HepG2 (cell line): Measurements from ENCODE around the gene REPIN1. TPM values are rescaled to one million over a fixed set of nuclear protein-coding genes. Genes with fewer than 3 reads are reported as not detected.
A peak's percentile ranks its signal among the peaks of the same experiment; 100 is the strongest.

Experiments used
- CHD4 ChIP-seq: fragments of 200-600 bp; sonication (generic); IDR thresholded peaks from 2 replicates; pipeline ENCODE4 v1.7.0; 2017; ENCODE audit warnings: mild to moderate bottlenecking, low read length, borderline replicate concordance
- ETV6 ChIP-seq: sonication (generic); formaldehyde crosslinking; conservative IDR thresholded peaks from 2 replicates; pipeline ENCODE4 v1.4.0; 2020; ENCODE audit warnings: missing genetic modification reagents
- FOXA1 ChIP-seq, 2 experiments: fragments of 450-650 bp in 1 of 2; sonication (generic) in 1 of 2; formaldehyde crosslinking in 1 of 2; IDR thresholded peaks; 2 replicates each; pipeline versions ENCODE4 v1.4.0 to v1.6.1; 2016 to 2020; ENCODE audit warnings: missing genetic modification reagents in 1 of 2
- HMG20A ChIP-seq: IDR thresholded peaks from 2 replicates; pipeline ENCODE4 v1.6.1; 2016; ENCODE audit warnings: borderline replicate concordance
- JUNB ChIP-seq: sonication (generic); formaldehyde crosslinking; IDR thresholded peaks from 2 replicates; pipeline ENCODE4 v1.8.0; 2022; ENCODE audit warnings: missing genetic modification reagents, mild to moderate bottlenecking, borderline replicate concordance
- NCOA1 ChIP-seq: sonication (generic); formaldehyde crosslinking; IDR thresholded peaks from 2 replicates; pipeline ENCODE4 v1.9.0; 2021; ENCODE audit warnings: missing genetic modification reagents
- RAD51 ChIP-seq: fragments of 450-650 bp; IDR thresholded peaks from 2 replicates; pipeline ENCODE4 v1.6.1; 2016; ENCODE audit warnings: borderline replicate concordance
- SMAD1 ChIP-seq: sonication (generic); formaldehyde crosslinking; IDR thresholded peaks from 2 replicates; pipeline ENCODE4 v1.4.0; 2020; ENCODE audit warnings: missing genetic modification reagents, low read depth, mild to moderate bottlenecking, borderline replicate concordance
- WIZ ChIP-seq: sonication (generic); formaldehyde crosslinking; IDR thresholded peaks from 2 replicates; pipeline ENCODE4 v1.5.1; 2020; ENCODE audit warnings: mild to moderate bottlenecking, missing genetic modification reagents
- ZBTB1 ChIP-seq: sonication (generic); formaldehyde crosslinking; IDR thresholded peaks from 2 replicates; pipeline ENCODE4 v1.4.0; 2020; ENCODE audit warnings: missing genetic modification reagents, borderline replicate concordance
- ZKSCAN8 ChIP-seq: IDR thresholded peaks from 2 replicates; pipeline ENCODE4 v1.6.1; 2016; ENCODE audit warnings: borderline replicate concordance, missing genetic modification reagents, missing compliant biosample characterization
- ZNF143 ChIP-seq: sonication (generic); formaldehyde crosslinking; IDR thresholded peaks from 2 replicates; pipeline ENCODE4 v1.4.0; 2020; ENCODE audit warnings: missing genetic modification reagents
- ZNF44 ChIP-seq: sonication (generic); formaldehyde crosslinking; IDR thresholded peaks from 2 replicates; pipeline ENCODE4 v1.5.1; 2020; ENCODE audit warnings: mild to moderate bottlenecking, missing genetic modification reagents
- ZNF572 ChIP-seq: sonication (generic); formaldehyde crosslinking; IDR thresholded peaks from 2 replicates; pipeline ENCODE4 v1.5.1; 2020; ENCODE audit warnings: mild to moderate bottlenecking, missing genetic modification reagents
- ZNF775 ChIP-seq: sonication (generic); formaldehyde crosslinking; IDR thresholded peaks from 2 replicates; pipeline ENCODE4 v1.4.0; 2020; ENCODE audit warnings: missing genetic modification reagents, mild to moderate bottlenecking, moderate library complexity, borderline replicate concordance
- ZNF777 ChIP-seq: sonication (generic); formaldehyde crosslinking; IDR thresholded peaks from 2 replicates; pipeline ENCODE4 v1.4.0; 2020; ENCODE audit warnings: missing genetic modification reagents
- ZSCAN21 ChIP-seq: sonication (generic); formaldehyde crosslinking; IDR thresholded peaks from 2 replicates; pipeline ENCODE4 v1.8.0; 2022; ENCODE audit warnings: mild to moderate bottlenecking, missing genetic modification reagents, moderate library complexity, borderline replicate concordance
- polyA plus RNA-seq, 8 experiments: library from polyadenylated mRNA; depleted of rRNA in 3 of 8; stranded (reverse) in 7 of 8; unstranded in 1 of 8; fragments of >200 nt; fragmentation: Illumina TruSeq in 4 of 8; extraction: Trizol in 4 of 8; gene quantifications; 2 replicates each; pipeline versions ENCODE4 v1.2.1 to v1.2.3, GENCODE V29; 2011 to 2016; ENCODE audit warnings: low read depth in 4 of 8, missing spikeins in 1 of 8, mixed read lengths in 1 of 8; ENCODE audit not compliant: insufficient read depth in 1 of 8
- total RNA-seq, 5 experiments: library from RNA; depleted of rRNA; stranded (reverse); fragments of >200 nt; fragmentation: Illumina TruSeq; extraction: Trizol; gene quantifications; 2 replicates each; pipeline ENCODE4 v1.2.3, GENCODE V29; 2016; ENCODE audit warnings: low read depth in 1 of 5
- TF ChIP-seq, protein P1 (sequence below): sonication (generic); formaldehyde crosslinking; IDR thresholded peaks from 2 replicates; pipeline ENCODE4 v1.4.0; 2020; ENCODE audit warnings: missing genetic modification reagents
- TF ChIP-seq, protein P2 (sequence below): sonication (generic); formaldehyde crosslinking; IDR thresholded peaks from 2 replicates; pipeline ENCODE4 v1.9.0; 2022; ENCODE audit warnings: missing genetic modification reagents, mild to moderate bottlenecking, borderline replicate concordance
- TF ChIP-seq, protein P3 (sequence below): sonication (generic); formaldehyde crosslinking; IDR thresholded peaks from 2 replicates; pipeline ENCODE4 v1.5.0; 2020; ENCODE audit warnings: missing genetic modification reagents
- TF ChIP-seq, protein P4 (sequence below): sonication (generic); formaldehyde crosslinking; IDR thresholded peaks from 2 replicates; pipeline ENCODE4 v1.9.0; 2021; ENCODE audit warnings: missing genetic modification reagents, mild to moderate bottlenecking, borderline replicate concordance
- TF ChIP-seq, protein P5 (sequence below): sonication (generic); formaldehyde crosslinking; IDR thresholded peaks from 2 replicates; pipeline ENCODE4 v1.9.0; 2021; ENCODE audit warnings: missing genetic modification reagents, borderline replicate concordance

The REPIN1 gene
- total and polyA plus RNA-seq, 2 of the 13 experiments (the other 11 are each of a cell fraction or from before 2014, with no cell fraction given) = 69.9 to 108 TPM

DNA sequence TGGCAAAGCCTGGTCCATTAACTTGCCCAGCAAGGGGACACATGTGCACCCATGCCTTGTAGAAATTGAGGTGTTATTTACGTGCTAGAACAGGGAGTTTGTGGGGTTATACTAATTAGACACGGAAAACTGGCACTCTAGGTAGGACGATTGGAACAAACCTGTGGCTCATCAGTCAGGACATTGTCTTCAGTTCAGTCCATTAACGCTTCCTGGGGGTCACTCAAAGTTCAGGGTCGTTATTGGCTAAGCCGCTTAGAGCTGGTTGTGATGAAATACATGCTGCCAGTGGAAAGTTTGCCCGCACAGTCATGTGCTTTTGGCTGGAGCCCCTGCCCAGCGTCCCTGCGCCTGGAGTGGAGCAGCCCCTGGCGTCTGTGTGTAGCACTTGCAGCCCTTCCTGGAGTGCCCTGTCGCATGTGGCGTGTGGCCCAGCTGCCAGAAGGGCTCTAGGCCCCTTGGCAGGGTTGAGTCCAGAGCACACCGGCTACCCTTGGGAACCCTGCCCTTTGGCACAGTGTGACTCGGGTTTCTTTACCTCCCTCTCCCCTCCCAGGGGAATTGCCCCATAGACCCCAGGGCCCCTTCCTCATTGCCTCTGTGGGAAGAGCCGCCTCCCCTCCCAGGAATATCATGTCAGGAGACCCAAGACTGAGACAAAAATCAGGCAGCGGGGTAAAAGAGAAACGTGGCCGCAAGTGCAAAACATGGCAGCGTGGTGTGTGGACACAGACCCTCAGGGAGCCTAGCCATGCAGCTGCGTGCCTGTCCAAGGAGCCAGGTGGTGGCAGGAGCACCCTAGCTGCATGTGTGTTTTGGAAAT, 20.3 kb downstream of the REPIN1 start (continued):
- TF ChIP-seq, protein P1, sequence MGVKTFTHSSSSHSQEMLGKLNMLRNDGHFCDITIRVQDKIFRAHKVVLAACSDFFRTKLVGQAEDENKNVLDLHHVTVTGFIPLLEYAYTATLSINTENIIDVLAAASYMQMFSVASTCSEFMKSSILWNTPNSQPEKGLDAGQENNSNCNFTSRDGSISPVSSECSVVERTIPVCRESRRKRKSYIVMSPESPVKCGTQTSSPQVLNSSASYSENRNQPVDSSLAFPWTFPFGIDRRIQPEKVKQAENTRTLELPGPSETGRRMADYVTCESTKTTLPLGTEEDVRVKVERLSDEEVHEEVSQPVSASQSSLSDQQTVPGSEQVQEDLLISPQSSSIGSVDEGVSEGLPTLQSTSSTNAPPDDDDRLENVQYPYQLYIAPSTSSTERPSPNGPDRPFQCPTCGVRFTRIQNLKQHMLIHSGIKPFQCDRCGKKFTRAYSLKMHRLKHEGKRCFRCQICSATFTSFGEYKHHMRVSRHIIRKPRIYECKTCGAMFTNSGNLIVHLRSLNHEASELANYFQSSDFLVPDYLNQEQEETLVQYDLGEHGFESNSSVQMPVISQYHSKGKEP (CRISPR knock-in tag) = peak; percentile 70; the same call in 1 of the 2 replicates
- 0 out of 2 replicates have a peak, but pooled peaks have one; percentile 56 for TF ChIP-seq ZNF143 (CRISPR knock-in tag)
- peak; percentile 93 for TF ChIP-seq ZSCAN21 (CRISPR knock-in tag)
- 0 out of 2 replicates have a peak, but pooled peaks have one; percentile 57 for TF ChIP-seq NCOA1
- TF ChIP-seq RAD51 = 0 out of 2 replicates have a peak, but pooled peaks have one; percentile 9
- TF ChIP-seq, protein P2, sequence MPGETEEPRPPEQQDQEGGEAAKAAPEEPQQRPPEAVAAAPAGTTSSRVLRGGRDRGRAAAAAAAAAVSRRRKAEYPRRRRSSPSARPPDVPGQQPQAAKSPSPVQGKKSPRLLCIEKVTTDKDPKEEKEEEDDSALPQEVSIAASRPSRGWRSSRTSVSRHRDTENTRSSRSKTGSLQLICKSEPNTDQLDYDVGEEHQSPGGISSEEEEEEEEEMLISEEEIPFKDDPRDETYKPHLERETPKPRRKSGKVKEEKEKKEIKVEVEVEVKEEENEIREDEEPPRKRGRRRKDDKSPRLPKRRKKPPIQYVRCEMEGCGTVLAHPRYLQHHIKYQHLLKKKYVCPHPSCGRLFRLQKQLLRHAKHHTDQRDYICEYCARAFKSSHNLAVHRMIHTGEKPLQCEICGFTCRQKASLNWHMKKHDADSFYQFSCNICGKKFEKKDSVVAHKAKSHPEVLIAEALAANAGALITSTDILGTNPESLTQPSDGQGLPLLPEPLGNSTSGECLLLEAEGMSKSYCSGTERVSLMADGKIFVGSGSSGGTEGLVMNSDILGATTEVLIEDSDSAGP = peak; percentile 95
- peak; percentile 74; the same call in 1 of the 2 replicates for TF ChIP-seq ETV6 (CRISPR knock-in tag)
- TF ChIP-seq WIZ (CRISPR knock-in tag) = no peak
- TF ChIP-seq JUNB (CRISPR knock-in tag) = no peak
- 0 out of 2 replicates have a peak, but pooled peaks have one; percentile 66 for TF ChIP-seq SMAD1 (CRISPR knock-in tag)
- no peak for TF ChIP-seq FOXA1 (IDR thresholded peaks at IDR 0.05)
- peak; percentile 62 for TF ChIP-seq FOXA1 (CRISPR knock-in tag; IDR thresholded peaks at IDR 0.05)
- TF ChIP-seq ZNF44 (CRISPR knock-in tag) = no peak
- TF ChIP-seq ZNF572 (CRISPR knock-in tag) = no peak; the same call in 1 of the 2 replicates
- no peak for TF ChIP-seq ZBTB1 (CRISPR knock-in tag)
- TF ChIP-seq, protein P3, sequence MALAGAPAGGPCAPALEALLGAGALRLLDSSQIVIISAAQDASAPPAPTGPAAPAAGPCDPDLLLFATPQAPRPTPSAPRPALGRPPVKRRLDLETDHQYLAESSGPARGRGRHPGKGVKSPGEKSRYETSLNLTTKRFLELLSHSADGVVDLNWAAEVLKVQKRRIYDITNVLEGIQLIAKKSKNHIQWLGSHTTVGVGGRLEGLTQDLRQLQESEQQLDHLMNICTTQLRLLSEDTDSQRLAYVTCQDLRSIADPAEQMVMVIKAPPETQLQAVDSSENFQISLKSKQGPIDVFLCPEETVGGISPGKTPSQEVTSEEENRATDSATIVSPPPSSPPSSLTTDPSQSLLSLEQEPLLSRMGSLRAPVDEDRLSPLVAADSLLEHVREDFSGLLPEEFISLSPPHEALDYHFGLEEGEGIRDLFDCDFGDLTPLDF = peak; percentile 53; the same call in 1 of the 2 replicates
- peak; percentile 81; the same call in 1 of the 2 replicates for TF ChIP-seq ZKSCAN8 (CRISPR knock-in tag)
- no peak for TF ChIP-seq ZNF775 (CRISPR knock-in tag)
- peak; percentile 53; the same call in 1 of the 2 replicates for TF ChIP-seq ZNF777
- peak; percentile 76; the same call in 1 of the 2 replicates for TF ChIP-seq CHD4
- peak; percentile 84 for TF ChIP-seq HMG20A (CRISPR knock-in tag)
- TF ChIP-seq, protein P4, sequence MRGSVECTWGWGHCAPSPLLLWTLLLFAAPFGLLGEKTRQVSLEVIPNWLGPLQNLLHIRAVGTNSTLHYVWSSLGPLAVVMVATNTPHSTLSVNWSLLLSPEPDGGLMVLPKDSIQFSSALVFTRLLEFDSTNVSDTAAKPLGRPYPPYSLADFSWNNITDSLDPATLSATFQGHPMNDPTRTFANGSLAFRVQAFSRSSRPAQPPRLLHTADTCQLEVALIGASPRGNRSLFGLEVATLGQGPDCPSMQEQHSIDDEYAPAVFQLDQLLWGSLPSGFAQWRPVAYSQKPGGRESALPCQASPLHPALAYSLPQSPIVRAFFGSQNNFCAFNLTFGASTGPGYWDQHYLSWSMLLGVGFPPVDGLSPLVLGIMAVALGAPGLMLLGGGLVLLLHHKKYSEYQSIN (CRISPR knock-in tag) = no peak
- TF ChIP-seq, protein P5, sequence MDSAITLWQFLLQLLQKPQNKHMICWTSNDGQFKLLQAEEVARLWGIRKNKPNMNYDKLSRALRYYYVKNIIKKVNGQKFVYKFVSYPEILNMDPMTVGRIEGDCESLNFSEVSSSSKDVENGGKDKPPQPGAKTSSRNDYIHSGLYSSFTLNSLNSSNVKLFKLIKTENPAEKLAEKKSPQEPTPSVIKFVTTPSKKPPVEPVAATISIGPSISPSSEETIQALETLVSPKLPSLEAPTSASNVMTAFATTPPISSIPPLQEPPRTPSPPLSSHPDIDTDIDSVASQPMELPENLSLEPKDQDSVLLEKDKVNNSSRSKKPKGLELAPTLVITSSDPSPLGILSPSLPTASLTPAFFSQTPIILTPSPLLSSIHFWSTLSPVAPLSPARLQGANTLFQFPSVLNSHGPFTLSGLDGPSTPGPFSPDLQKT (CRISPR knock-in tag) = no peak
